OCI-LY1 (cell line): Measurements from ENCODE around the gene PAFAH2.

Experiments
- H2AFZ ChIP-seq: fragments of 200-600 bp; sonication (generic), shearing (Covaris generic); 2 replicates; pipeline ENCODE4 v1.6.0; 2014; ENCODE audit warnings: antibody characterized with exemption, mild to moderate bottlenecking, low read length
- H3F3A ChIP-seq: fragments of 200-600 bp; sonication (generic), shearing (Covaris generic); 2 replicates; pipeline ENCODE4 v1.6.0; 2014; ENCODE audit warnings: mild to moderate bottlenecking, antibody characterized with exemption, low read length, moderate library complexity; ENCODE audit not compliant: insufficient read depth
- H3K27ac ChIP-seq: fragments of 200-600 bp; sonication (generic); 2 replicates; pipeline ENCODE4 v1.5.1; 2014; ENCODE audit warnings: low read length, mixed run types, mild to moderate bottlenecking, low read depth; ENCODE audit not compliant: poor library complexity, severe bottlenecking
- H3K27me3 ChIP-seq: fragments of 200-600 bp; sonication (generic); 2 replicates; pipeline ENCODE4 v1.6.0; 2014; ENCODE audit warnings: antibody characterized with exemption, mild to moderate bottlenecking, low read length, moderate library complexity; ENCODE audit not compliant: insufficient read depth
- H3K36me3 ChIP-seq: fragments of 200-600 bp; sonication (generic); 2 replicates; pipeline ENCODE4 v1.6.1; 2014; ENCODE audit warnings: mild to moderate bottlenecking, antibody characterized with exemption, low read length, moderate library complexity, mixed read lengths; ENCODE audit not compliant: insufficient read depth
- H3K4me1 ChIP-seq: fragments of 200-600 bp; sonication (generic); 2 replicates; pipeline ENCODE4 v1.5.1; 2014; ENCODE audit warnings: mild to moderate bottlenecking, low read length, moderate library complexity; ENCODE audit not compliant: insufficient read depth, severe bottlenecking
- H3K4me2 ChIP-seq: fragments of 200-600 bp; sonication (generic), shearing (Covaris generic); 2 replicates; pipeline ENCODE4 v1.6.1; 2014; ENCODE audit warnings: low read length
- H3K4me3 ChIP-seq: fragments of 200-600 bp; sonication (generic); 2 replicates; pipeline ENCODE4 v1.5.1; 2014; ENCODE audit warnings: low read length, low read depth, mild to moderate bottlenecking, mixed read lengths; ENCODE audit not compliant: poor library complexity, severe bottlenecking
- H3K79me2 ChIP-seq: fragments of 200-600 bp; shearing (Covaris generic); 2 replicates; pipeline ENCODE4 v1.6.1; 2016; ENCODE audit warnings: mixed run types, low read length, mixed read lengths; ENCODE audit not compliant: insufficient read depth
- H3K9ac ChIP-seq: fragments of 200-600 bp; sonication (generic), shearing (Covaris generic); 2 replicates; pipeline ENCODE4 v1.6.1; 2014; ENCODE audit warnings: mild to moderate bottlenecking, low read length, mixed read lengths
- H3K9me2 ChIP-seq: fragments of 200-600 bp; sonication (generic), shearing (Covaris generic); 2 replicates; pipeline ENCODE4 v1.6.1; 2014; ENCODE audit warnings: low read depth, mild to moderate bottlenecking, low read length, mixed read lengths
- H3K9me3 ChIP-seq: fragments of 200-600 bp; shearing (Covaris generic); 2 replicates; pipeline ENCODE4 v1.6.1; 2014; ENCODE audit warnings: low read length, mixed read lengths
- H4K20me1 ChIP-seq: fragments of 200-600 bp; sonication (generic), shearing (Covaris generic); 2 replicates; pipeline ENCODE4 v1.6.0; 2016; ENCODE audit warnings: mild to moderate bottlenecking, low read length; ENCODE audit not compliant: insufficient read depth
- EZH2 ChIP-seq: fragments of 200-600 bp; sonication (generic), shearing (Covaris generic); IDR thresholded peaks from 2 replicates; pipeline ENCODE4 v1.8.0; 2017; ENCODE audit warnings: borderline replicate concordance, mixed run types, mild to moderate bottlenecking, antibody characterized with exemption, low read length, moderate library complexity, mixed read lengths
- TF ChIP-seq, protein P1 (sequence below): fragments of 200-600 bp; sonication (generic), shearing (Covaris generic); IDR thresholded peaks from 2 replicates; pipeline ENCODE4 v1.5.1; 2017; ENCODE audit warnings: mild to moderate bottlenecking, antibody characterized with exemption, low read length, moderate library complexity, mixed read lengths

The PAFAH2 gene

DNA sequence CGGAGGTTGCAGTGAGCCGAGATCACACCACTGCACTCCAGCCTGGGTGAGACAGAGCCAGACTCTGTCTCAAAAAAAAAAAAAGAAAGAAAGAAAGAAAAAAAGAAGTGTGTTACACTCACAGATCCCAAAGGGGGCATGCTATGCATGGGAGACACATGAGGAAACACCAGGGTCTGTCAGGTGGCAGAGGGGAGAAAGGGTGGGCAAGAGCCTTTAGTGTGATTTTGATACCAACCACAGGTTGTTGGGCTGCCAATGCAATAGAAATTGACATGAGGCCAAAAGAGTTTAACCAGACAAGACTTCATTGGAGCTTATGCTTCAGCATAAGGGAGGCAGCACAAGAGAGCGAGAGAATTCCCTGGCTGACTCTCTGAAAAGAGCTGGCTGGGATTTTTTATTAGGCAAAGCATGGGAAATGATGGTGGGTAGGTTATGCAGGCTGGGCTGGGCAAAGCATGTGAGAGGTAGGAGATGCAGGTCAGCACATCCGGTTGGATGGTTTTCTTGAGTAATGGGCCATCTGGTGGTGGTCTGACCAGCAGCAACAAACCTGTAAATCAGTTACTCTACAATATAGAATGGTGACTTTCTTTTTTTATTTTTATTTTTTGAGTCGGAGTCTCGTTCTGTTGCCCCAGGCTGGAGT is 12.1 kb upstream of the PAFAH2 start:
- TF ChIP-seq, protein P1, sequence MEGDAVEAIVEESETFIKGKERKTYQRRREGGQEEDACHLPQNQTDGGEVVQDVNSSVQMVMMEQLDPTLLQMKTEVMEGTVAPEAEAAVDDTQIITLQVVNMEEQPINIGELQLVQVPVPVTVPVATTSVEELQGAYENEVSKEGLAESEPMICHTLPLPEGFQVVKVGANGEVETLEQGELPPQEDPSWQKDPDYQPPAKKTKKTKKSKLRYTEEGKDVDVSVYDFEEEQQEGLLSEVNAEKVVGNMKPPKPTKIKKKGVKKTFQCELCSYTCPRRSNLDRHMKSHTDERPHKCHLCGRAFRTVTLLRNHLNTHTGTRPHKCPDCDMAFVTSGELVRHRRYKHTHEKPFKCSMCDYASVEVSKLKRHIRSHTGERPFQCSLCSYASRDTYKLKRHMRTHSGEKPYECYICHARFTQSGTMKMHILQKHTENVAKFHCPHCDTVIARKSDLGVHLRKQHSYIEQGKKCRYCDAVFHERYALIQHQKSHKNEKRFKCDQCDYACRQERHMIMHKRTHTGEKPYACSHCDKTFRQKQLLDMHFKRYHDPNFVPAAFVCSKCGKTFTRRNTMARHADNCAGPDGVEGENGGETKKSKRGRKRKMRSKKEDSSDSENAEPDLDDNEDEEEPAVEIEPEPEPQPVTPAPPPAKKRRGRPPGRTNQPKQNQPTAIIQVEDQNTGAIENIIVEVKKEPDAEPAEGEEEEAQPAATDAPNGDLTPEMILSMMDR: peak; percentile 57; the same call in 1 of the 2 replicates
- TF ChIP-seq EZH2: no peak
- H3K4me3 ChIP-seq: no peak overlapping the region
- no peaks in the 10 kb centered on the region for H3K9me3 ChIP-seq
- H3K4me1 ChIP-seq: peaks cover 7% of the 10 kb centered on the region
- no peak overlapping the region; the same call in 1 of the 2 replicates for H3K4me2 ChIP-seq
- H3K9me2 ChIP-seq: no peaks in the 10 kb centered on the region
- H3K27ac ChIP-seq: no peak overlapping the region
- H3K9ac ChIP-seq: no peak overlapping the region
- no peaks in the 10 kb centered on the region for H3K79me2 ChIP-seq
- peak overlapping the region; percentile 52; the same call in 1 of the 2 replicates for H2AFZ ChIP-seq
- no peaks in the 10 kb centered on the region for H3K36me3 ChIP-seq
- H3F3A ChIP-seq: no peaks in the 10 kb centered on the region
- peaks cover 7% of the 10 kb centered on the region; the same call in 1 of the 2 replicates for H3K27me3 ChIP-seq
- H4K20me1 ChIP-seq: no peaks in the 10 kb centered on the region

DNA sequence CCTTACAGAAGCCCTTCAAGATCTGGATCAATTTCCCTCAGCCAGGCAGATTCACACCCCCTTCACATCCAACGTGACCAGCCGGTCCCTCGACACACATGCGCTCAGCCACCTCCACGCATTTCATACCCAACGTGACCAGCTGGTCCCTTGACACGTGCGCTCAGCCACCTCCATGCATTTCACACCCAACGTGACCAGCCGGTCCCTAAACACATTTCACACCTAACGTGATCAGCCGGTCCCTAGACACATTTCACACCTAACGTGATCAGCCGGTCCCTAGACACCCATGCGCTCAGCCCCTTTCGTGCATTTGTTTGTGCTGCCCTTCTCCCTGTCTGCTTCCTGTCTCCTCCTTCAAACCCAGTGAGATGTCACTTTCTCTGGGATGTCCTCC is 8.8 kb upstream of the PAFAH2 start:
- Histone ChIP-seq H3K4me3 (no peak overlapping the region), H3K9me2 (no peaks in the 10 kb centered on the region), H4K20me1 (no peaks in the 10 kb centered on the region), H3K4me2 (no peak overlapping the region), H3K27me3 (peaks cover 7% of the 10 kb centered on the region; the same call in 1 of the 2 replicates), H3K79me2 (no peaks in the 10 kb centered on the region), H3K9me3 (no peaks in the 10 kb centered on the region), H3K36me3 (no peaks in the 10 kb centered on the region), H2AFZ (no peak overlapping the region), H3K4me1 (peaks cover 7% of the 10 kb centered on the region), H3K9ac (no peak overlapping the region), H3F3A (no peaks in the 10 kb centered on the region), H3K27ac (no peak overlapping the region)
- TF ChIP-seq, protein P1: no peak
- TF ChIP-seq EZH2: no peak

GRCh38 chr1:26005434-26006105 is 7.7 kb upstream of the PAFAH2 start:
- no peaks in the 10 kb centered on the region for H4K20me1 ChIP-seq
- H3K27ac ChIP-seq: no peak overlapping the region
- H3K9me3 ChIP-seq: no peaks in the 10 kb centered on the region
- TF ChIP-seq EZH2: no peak
- TF ChIP-seq, protein P1: no peak
- no peaks in the 10 kb centered on the region for H3K79me2 ChIP-seq
- H2AFZ ChIP-seq: no peak overlapping the region
- peaks cover 7% of the 10 kb centered on the region for H3K4me1 ChIP-seq
- peaks cover 7% of the 10 kb centered on the region; the same call in 1 of the 2 replicates for H3K27me3 ChIP-seq
- H3K36me3 ChIP-seq: no peaks in the 10 kb centered on the region
- H3K9me2 ChIP-seq: no peaks in the 10 kb centered on the region
- no peak overlapping the region for H3K9ac ChIP-seq
- no peak overlapping the region for H3K4me2 ChIP-seq
- H3F3A ChIP-seq: no peaks in the 10 kb centered on the region
- H3K4me3 ChIP-seq: no peak overlapping the region
